A673 (cell line): ENCODE data around the gene GSG1L.

Source experiments
- CTCF ChIP-seq: fragments of 300-800, 200-600 bp; sonication (generic); conservative IDR thresholded peaks from 2 replicates; pipeline ENCODE4 v1.5.1; 2017; ENCODE audit warnings: low read depth, mild to moderate bottlenecking, antibody characterized with exemption, low read length, moderate library complexity, mixed read lengths
- EZH2 ChIP-seq: fragments of 200-600 bp; sonication (generic); IDR thresholded peaks from 2 replicates; pipeline ENCODE4 v1.6.1; 2017; ENCODE audit warnings: borderline replicate concordance, low read depth, mild to moderate bottlenecking, mixed read lengths, antibody characterized with exemption, low read length; ENCODE audit not compliant: poor library complexity, severe bottlenecking

DNA sequence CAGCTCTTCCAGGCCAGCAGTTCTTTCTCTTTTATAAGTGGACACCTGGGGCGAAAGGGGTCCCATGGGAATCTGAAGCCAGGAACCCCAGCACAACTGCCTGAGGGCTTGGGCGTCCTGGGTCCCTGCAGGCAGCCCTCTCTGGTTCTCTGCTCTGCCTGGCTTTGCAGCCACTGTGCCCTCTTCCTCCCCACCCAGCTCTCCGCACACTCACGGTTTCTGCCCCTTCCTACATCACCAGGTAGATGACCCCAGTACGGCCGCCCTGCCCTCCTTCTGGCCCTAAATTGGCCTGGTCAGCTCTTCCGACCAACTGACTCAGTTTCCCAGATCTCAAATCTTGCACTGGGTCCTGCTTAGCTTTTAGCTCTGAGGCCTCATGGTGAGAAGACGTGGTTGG lies 288.3 kb downstream of the GSG1L start:
- no peak for TF ChIP-seq CTCF
- no peak for TF ChIP-seq EZH2
